K562 (cell line): Measurements from ENCODE around the gene MBNL2.

Experiments
- EP300 ChIP-seq: IDR thresholded peaks from 2 replicates; pipeline ENCODE4 v1.6.1; 2012; ENCODE audit warnings: low read length, improper control_type of control experiment
- ETV5 ChIP-seq: sonication (generic); formaldehyde crosslinking; IDR thresholded peaks from 2 replicates; pipeline ENCODE4 v1.4.0; 2020; ENCODE audit warnings: low read depth, mild to moderate bottlenecking, missing genetic modification reagents
- POLR2A ChIP-seq: fragments of 450-650 bp; conservative IDR thresholded peaks from 2 replicates; pipeline ENCODE4 v1.6.1; 2016
- ZKSCAN1 ChIP-seq: fragments of 150-350 bp; IDR thresholded peaks from 2 replicates; pipeline ENCODE4 v1.6.1; 2016; ENCODE audit warnings: low read depth, low read length
- ZNF274 ChIP-seq: IDR thresholded peaks from 2 replicates; pipeline ENCODE4 v1.6.1; 2011; ENCODE audit warnings: low read depth, mild to moderate bottlenecking, low read length, moderate library complexity, borderline replicate concordance
- ZSCAN29 ChIP-seq: fragments of 450-650 bp; IDR thresholded peaks from 2 replicates; pipeline ENCODE4 v1.6.1; 2017
- TF ChIP-seq, protein P1 (sequence below), 2 experiments: fragments of 450-650 bp; formaldehyde crosslinking in 1 of 2; IDR thresholded peaks; 2 replicates each; pipeline versions ENCODE4 v1.4.0 to v1.6.1; 2014 to 2020; ENCODE audit warnings: mild to moderate bottlenecking in 2 of 2, borderline replicate concordance in 1 of 2, low read depth in 1 of 2
- TF ChIP-seq, protein P2 (sequence below), 3 experiments: IDR thresholded peaks in 2 of 3; conservative IDR thresholded peaks in 1 of 3; 2 replicates each; pipeline ENCODE4 v1.5.1; 2011 to 2012; ENCODE audit warnings: low read length in 3 of 3, mild to moderate bottlenecking in 3 of 3, control low read depth in 2 of 3, improper control_type of control experiment in 1 of 3, inconsistent platforms in 1 of 3, low read depth in 1 of 3, mixed read lengths in 1 of 3, moderate library complexity in 1 of 3; ENCODE audit not compliant: insufficient read depth in 2 of 3
- TF ChIP-seq, protein P3 (sequence below), 2 experiments: fragments of 450-650 bp in 1 of 2; sonication (generic) in 1 of 2; formaldehyde crosslinking in 1 of 2; IDR thresholded peaks in 1 of 2; conservative IDR thresholded peaks in 1 of 2; 2 replicates each; pipeline versions ENCODE4 v1.6.1 to v1.8.1; 2016 to 2023; ENCODE audit warnings: mild to moderate bottlenecking in 2 of 2, moderate library complexity in 2 of 2, inconsistent platforms in 1 of 2, missing genetic modification reagents in 1 of 2

DNA sequence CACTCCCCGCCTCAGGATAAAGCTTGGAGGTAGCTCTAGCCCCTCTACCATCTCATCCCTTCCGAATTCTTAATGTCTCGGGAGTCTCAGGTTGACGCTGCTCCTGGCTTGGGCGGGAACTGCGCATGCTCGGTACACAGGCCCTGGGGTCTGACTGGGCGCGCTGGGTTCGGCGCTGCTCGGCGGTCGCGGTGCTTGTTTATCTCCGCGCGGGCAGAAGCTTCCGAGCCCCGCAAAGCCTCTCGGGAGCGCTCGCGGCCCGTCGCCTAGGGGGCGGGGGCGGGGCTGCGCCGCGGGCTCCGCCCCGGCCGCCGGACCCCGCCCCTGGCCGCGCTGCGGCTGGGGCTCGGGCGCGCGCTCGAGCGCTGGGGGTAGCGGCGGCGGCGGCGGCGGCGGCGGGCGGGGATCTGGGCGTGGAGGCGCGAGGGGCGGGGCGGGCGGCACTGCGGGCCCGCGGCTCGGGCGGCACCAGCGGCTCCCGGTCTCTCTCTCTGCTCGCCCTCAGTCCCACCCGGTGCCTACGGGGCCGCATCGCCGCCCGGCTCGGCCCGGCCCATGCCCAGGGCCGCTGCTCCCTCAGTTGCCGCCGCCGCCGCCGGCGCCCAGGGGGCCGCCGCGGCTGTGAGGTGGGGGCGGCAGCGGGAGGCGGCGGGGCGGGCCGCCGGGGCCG is 211.7 kb downstream of the MBNL2 start, which contains the start of gene RAP2A:
- no peak for TF ChIP-seq ZSCAN29
- TF ChIP-seq ZNF274, result no peak
- TF ChIP-seq EP300, result no peak
- no peak for TF ChIP-seq ZKSCAN1
- TF ChIP-seq, protein P1, sequence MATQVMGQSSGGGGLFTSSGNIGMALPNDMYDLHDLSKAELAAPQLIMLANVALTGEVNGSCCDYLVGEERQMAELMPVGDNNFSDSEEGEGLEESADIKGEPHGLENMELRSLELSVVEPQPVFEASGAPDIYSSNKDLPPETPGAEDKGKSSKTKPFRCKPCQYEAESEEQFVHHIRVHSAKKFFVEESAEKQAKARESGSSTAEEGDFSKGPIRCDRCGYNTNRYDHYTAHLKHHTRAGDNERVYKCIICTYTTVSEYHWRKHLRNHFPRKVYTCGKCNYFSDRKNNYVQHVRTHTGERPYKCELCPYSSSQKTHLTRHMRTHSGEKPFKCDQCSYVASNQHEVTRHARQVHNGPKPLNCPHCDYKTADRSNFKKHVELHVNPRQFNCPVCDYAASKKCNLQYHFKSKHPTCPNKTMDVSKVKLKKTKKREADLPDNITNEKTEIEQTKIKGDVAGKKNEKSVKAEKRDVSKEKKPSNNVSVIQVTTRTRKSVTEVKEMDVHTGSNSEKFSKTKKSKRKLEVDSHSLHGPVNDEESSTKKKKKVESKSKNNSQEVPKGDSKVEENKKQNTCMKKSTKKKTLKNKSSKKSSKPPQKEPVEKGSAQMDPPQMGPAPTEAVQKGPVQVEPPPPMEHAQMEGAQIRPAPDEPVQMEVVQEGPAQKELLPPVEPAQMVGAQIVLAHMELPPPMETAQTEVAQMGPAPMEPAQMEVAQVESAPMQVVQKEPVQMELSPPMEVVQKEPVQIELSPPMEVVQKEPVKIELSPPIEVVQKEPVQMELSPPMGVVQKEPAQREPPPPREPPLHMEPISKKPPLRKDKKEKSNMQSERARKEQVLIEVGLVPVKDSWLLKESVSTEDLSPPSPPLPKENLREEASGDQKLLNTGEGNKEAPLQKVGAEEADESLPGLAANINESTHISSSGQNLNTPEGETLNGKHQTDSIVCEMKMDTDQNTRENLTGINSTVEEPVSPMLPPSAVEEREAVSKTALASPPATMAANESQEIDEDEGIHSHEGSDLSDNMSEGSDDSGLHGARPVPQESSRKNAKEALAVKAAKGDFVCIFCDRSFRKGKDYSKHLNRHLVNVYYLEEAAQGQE (IDR thresholded peaks at IDR 0.05; ENCODE audit: borderline replicate concordance), result no peak
- TF ChIP-seq, protein P1 (CRISPR knock-in tag; IDR thresholded peaks at IDR 0.05; ENCODE audit: low read depth), result no peak
- TF ChIP-seq POLR2A, result peak; percentile 70
- TF ChIP-seq ETV5, result no peak
- TF ChIP-seq, protein P2, sequence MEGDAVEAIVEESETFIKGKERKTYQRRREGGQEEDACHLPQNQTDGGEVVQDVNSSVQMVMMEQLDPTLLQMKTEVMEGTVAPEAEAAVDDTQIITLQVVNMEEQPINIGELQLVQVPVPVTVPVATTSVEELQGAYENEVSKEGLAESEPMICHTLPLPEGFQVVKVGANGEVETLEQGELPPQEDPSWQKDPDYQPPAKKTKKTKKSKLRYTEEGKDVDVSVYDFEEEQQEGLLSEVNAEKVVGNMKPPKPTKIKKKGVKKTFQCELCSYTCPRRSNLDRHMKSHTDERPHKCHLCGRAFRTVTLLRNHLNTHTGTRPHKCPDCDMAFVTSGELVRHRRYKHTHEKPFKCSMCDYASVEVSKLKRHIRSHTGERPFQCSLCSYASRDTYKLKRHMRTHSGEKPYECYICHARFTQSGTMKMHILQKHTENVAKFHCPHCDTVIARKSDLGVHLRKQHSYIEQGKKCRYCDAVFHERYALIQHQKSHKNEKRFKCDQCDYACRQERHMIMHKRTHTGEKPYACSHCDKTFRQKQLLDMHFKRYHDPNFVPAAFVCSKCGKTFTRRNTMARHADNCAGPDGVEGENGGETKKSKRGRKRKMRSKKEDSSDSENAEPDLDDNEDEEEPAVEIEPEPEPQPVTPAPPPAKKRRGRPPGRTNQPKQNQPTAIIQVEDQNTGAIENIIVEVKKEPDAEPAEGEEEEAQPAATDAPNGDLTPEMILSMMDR (IDR thresholded peaks at IDR 0.05 in 2 of 3, conservative IDR thresholded peaks at IDR 0.05 in 1 of 3; ENCODE audit: insufficient read depth in 2 of 3, low read depth in 1 of 3, low read length in 3 of 3), result 0 out of 6 replicates have a peak, but pooled peaks of 1 of the 3 experiments have one; percentile 4
- TF ChIP-seq, protein P3, sequence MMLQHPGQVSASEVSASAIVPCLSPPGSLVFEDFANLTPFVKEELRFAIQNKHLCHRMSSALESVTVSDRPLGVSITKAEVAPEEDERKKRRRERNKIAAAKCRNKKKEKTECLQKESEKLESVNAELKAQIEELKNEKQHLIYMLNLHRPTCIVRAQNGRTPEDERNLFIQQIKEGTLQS (IDR thresholded peaks at IDR 0.05), result no peak
- TF ChIP-seq, protein P3 (CRISPR knock-in tag; conservative IDR thresholded peaks at IDR 0.05), result no peak
